Neural cell (in vitro differentiated cells): ENCODE measurements around the gene BRF1. TPM values are rescaled to one million over a fixed set of nuclear protein-coding genes. Genes with fewer than 3 reads are reported as not detected.

Experiments
- H2AFZ ChIP-seq: fragments of 200-600, 300-800 bp; sonication (generic), shearing (Covaris generic); 2 replicates; pipeline ENCODE4 v1.6.0; 2014; ENCODE audit warnings: low read depth, mild to moderate bottlenecking, antibody characterized with exemption, low read length, moderate library complexity
- H3F3A ChIP-seq: fragments of 200-600 bp; shearing (Covaris generic); 2 replicates; pipeline ENCODE4 v1.6.1; 2016; ENCODE audit warnings: mild to moderate bottlenecking, moderate library complexity, mixed read lengths, antibody characterized with exemption, low read length; ENCODE audit not compliant: insufficient read depth, poor library complexity, severe bottlenecking
- H3K27ac ChIP-seq: fragments of 200-600, 300-800 bp; sonication (generic), shearing (Covaris generic); 2 replicates; pipeline ENCODE4 v1.5.1; 2014; ENCODE audit warnings: mild to moderate bottlenecking, low read length, moderate library complexity
- H3K27me3 ChIP-seq: fragments of 300-800, 200-600 bp; sonication (generic), shearing (Covaris generic); 2 replicates; pipeline ENCODE4 v1.6.0; 2014; ENCODE audit warnings: mild to moderate bottlenecking, low read depth, low read length, moderate library complexity; ENCODE audit not compliant: insufficient read depth
- H3K36me3 ChIP-seq: fragments of 300-800, 200-600 bp; sonication (generic), shearing (Covaris generic); 2 replicates; pipeline ENCODE4 v1.5.1; 2014; ENCODE audit warnings: mild to moderate bottlenecking, antibody characterized with exemption, low read length, moderate library complexity; ENCODE audit not compliant: insufficient read depth
- H3K4me2 ChIP-seq: fragments of 300-800, 200-600 bp; sonication (generic), shearing (Covaris generic); 2 replicates; pipeline ENCODE4 v1.6.0; 2014; ENCODE audit warnings: mild to moderate bottlenecking, low read length
- H3K4me3 ChIP-seq: fragments of 300-800, 200-600 bp; sonication (generic), shearing (Covaris generic); 2 replicates; pipeline ENCODE4 v1.5.1; 2014; ENCODE audit warnings: mild to moderate bottlenecking, low read length, moderate library complexity
- H3K79me2 ChIP-seq: fragments of 200-600 bp; shearing (Covaris generic); replicated peaks from 2 replicates; pipeline ENCODE4 v1.6.0; 2014; ENCODE audit warnings: mild to moderate bottlenecking, low read length, moderate library complexity; ENCODE audit not compliant: insufficient read depth
- H3K9ac ChIP-seq: fragments of 300-800, 200-600 bp; sonication (generic), shearing (Covaris generic); 2 replicates; pipeline ENCODE4 v1.6.1; 2016; ENCODE audit warnings: mild to moderate bottlenecking, low read length, mixed read lengths
- H3K9me2 ChIP-seq: fragments of 200-600 bp; shearing (Covaris generic); 2 replicates; pipeline ENCODE4 v1.6.1; 2016; ENCODE audit warnings: mild to moderate bottlenecking, low read length, mixed read lengths; ENCODE audit not compliant: insufficient read depth
- H3K9me3 ChIP-seq: fragments of 200-600, 300-800 bp; sonication (generic), shearing (Covaris generic); 2 replicates; pipeline ENCODE4 v1.6.1; 2016; ENCODE audit warnings: mild to moderate bottlenecking, mixed run types, low read length, moderate library complexity, mixed read lengths
- H4K20me1 ChIP-seq: fragments of 200-600 bp; shearing (Covaris generic); 2 replicates; pipeline ENCODE4 v1.6.1; 2016; ENCODE audit warnings: mild to moderate bottlenecking, mixed run types; ENCODE audit not compliant: insufficient read depth
- CTCF ChIP-seq: fragments of 450-650 bp; IDR thresholded peaks from 2 replicates; pipeline ENCODE4 v1.5.1; 2014; ENCODE audit warnings: antibody characterized with exemption, mild to moderate bottlenecking, moderate library complexity; ENCODE audit not compliant: poor library complexity, severe bottlenecking
- EP300 ChIP-seq: fragments of 450-650 bp; conservative IDR thresholded peaks from 2 replicates; pipeline ENCODE4 v1.6.1; 2014; ENCODE audit warnings: antibody characterized with exemption, mild to moderate bottlenecking, moderate library complexity; ENCODE audit not compliant: poor library complexity, severe bottlenecking
- EZH2 ChIP-seq: fragments of 200-600, 300-800 bp; shearing (Covaris generic), sonication (generic); IDR thresholded peaks from 2 replicates; pipeline ENCODE4 v1.6.1; 2014; ENCODE audit warnings: antibody characterized with exemption, low read length, borderline replicate concordance, mild to moderate bottlenecking; ENCODE audit not compliant: insufficient read depth, poor library complexity, severe bottlenecking
- MXI1 ChIP-seq: fragments of 450-650 bp; conservative IDR thresholded peaks from 2 replicates; pipeline ENCODE4 v1.6.1; 2014; ENCODE audit warnings: antibody characterized with exemption, mild to moderate bottlenecking; ENCODE audit not compliant: poor library complexity, severe bottlenecking
- POLR2AphosphoS5 ChIP-seq: IDR thresholded peaks from 2 replicates; pipeline ENCODE4 v1.6.1; 2012
- RAD21 ChIP-seq: fragments of 450-650 bp; conservative IDR thresholded peaks from 2 replicates; pipeline ENCODE4 v1.6.1; 2014; ENCODE audit warnings: antibody characterized with exemption, mild to moderate bottlenecking, moderate library complexity
- REST ChIP-seq: IDR thresholded peaks from 2 replicates; pipeline ENCODE4 v1.6.1; 2012; ENCODE audit warnings: borderline replicate concordance
- SMC3 ChIP-seq: fragments of 450-650 bp; conservative IDR thresholded peaks from 2 replicates; pipeline ENCODE4 v1.6.1; 2014; ENCODE audit warnings: antibody characterized with exemption, mild to moderate bottlenecking, moderate library complexity; ENCODE audit not compliant: poor library complexity
- TAF1 ChIP-seq: IDR thresholded peaks from 2 replicates; pipeline ENCODE4 v1.6.1; 2012; ENCODE audit warnings: low read depth
- polyA plus RNA-seq: library from polyadenylated mRNA; depleted of rRNA; stranded (reverse); fragments of >200 nt; gene quantifications from 2 replicates; pipeline ENCODE4 v1.2.3, GENCODE V29; 2014

The BRF1 gene
- polyA plus RNA-seq, 1 donor from 2014 or later, result 69.4 TPM

- TF ChIP-seq SMC3 (no peak), TAF1 (no peak), REST (no peak), EP300 (no peak), CTCF (no peak), MXI1 (no peak), POLR2AphosphoS5 (no peak), RAD21 (no peak)
- Histone ChIP-seq H3K4me2 (no peak overlapping the region), H3K4me3 (no peak overlapping the region), H3K36me3 (no peaks in the 10 kb centered on the region), H3K9ac (no peak overlapping the region), H3K27me3 (no peaks in the 10 kb centered on the region), H3F3A (no peaks in the 10 kb centered on the region), H3K9me2 (no peaks in the 10 kb centered on the region), H3K27ac (no peak overlapping the region), H4K20me1 (no peaks in the 10 kb centered on the region), H3K79me2 (no peaks in the 10 kb centered on the region), H2AFZ (no peak overlapping the region), H3K9me3 (no peaks in the 10 kb centered on the region)
These were observed 53.8 kb downstream of the BRF1 start for GRCh38 chr14:105247026-105247425.

- Histone ChIP-seq H3K79me2 (no peaks in the 10 kb centered on the region), H3F3A (no peaks in the 10 kb centered on the region), H3K27ac (no peak overlapping the region), H3K36me3 (no peaks in the 10 kb centered on the region), H3K4me2 (no peak overlapping the region), H3K9me3 (no peaks in the 10 kb centered on the region), H4K20me1 (no peaks in the 10 kb centered on the region), H3K9ac (no peak overlapping the region), H3K4me3 (no peak overlapping the region), H2AFZ (no peak overlapping the region), H3K9me2 (no peaks in the 10 kb centered on the region), H3K27me3 (no peaks in the 10 kb centered on the region)
- TF ChIP-seq EZH2 (no peak), SMC3 (no peak), TAF1 (no peak), RAD21 (no peak), EP300 (no peak), CTCF (no peak), REST (no peak), POLR2AphosphoS5 (no peak), MXI1 (no peak)
These were observed 56.5 kb downstream of the BRF1 start for GRCh38 chr14:105244334-105244733.
